A673 (cell line): ENCODE results near the gene TSHZ2. TPM values are rescaled to one million over a fixed set of nuclear protein-coding genes. Genes with fewer than 3 reads are reported as not detected.

Experiments used
- BruUV-seq: library from RNA; stranded (reverse); fragments of 400-500 nt; replicated peaks from 2 replicates; lab custom pipeline; 2021; lab: Mats Ljungman, UMichigan
- CTCF ChIA-PET: fragments of 300-600 bp; sonication (Branson Sonifier 250); formaldehyde crosslinking; loops from one replicate; lab custom pipeline; 2022; ENCODE audit warnings: antibody characterized with exemption; lab: Charles Lee
- POLR2A ChIA-PET: fragments of 300-600 bp; sonication (Branson Sonifier 250); formaldehyde crosslinking; loops from one replicate; lab custom pipeline; 2022; ENCODE audit warnings: antibody characterized with exemption; ENCODE audit not compliant: low non-redundant PET; lab: Charles Lee
- DNase-seq: peaks from one replicate; pipeline ENCODE4 v3.0.0-alpha.2; 2015; ENCODE audit warnings: low spot score
- H3K27ac ChIP-seq: fragments of 200-600 bp; sonication (generic); 2 replicates; pipeline ENCODE4 v1.5.1; 2016; ENCODE audit warnings: mixed run types, low read depth, mild to moderate bottlenecking, mixed read lengths, antibody characterized with exemption, low read length; ENCODE audit not compliant: poor library complexity, severe bottlenecking
- H3K27me3 ChIP-seq: fragments of 200-600 bp; sonication (generic); replicated peaks from 2 replicates; pipeline ENCODE4 v1.6.1; 2017; ENCODE audit warnings: mixed run types, low read depth, mild to moderate bottlenecking, mixed read lengths, antibody characterized with exemption, low read length; ENCODE audit not compliant: insufficient read depth, poor library complexity
- H3K36me3 ChIP-seq: fragments of 200-600 bp; sonication (generic); 2 replicates; pipeline ENCODE4 v1.6.1; 2016; ENCODE audit warnings: mixed run types, mild to moderate bottlenecking, mixed read lengths, antibody characterized with exemption, low read length; ENCODE audit not compliant: insufficient read depth, poor library complexity, severe bottlenecking
- H3K4me1 ChIP-seq: fragments of 200-600 bp; sonication (generic); 2 replicates; pipeline ENCODE4 v1.6.1; 2017; ENCODE audit warnings: mixed run types, mild to moderate bottlenecking, mixed read lengths, antibody characterized with exemption, low read length; ENCODE audit not compliant: insufficient read depth, poor library complexity, severe bottlenecking
- H3K4me3 ChIP-seq: fragments of 200-600 bp; sonication (generic); 2 replicates; pipeline ENCODE4 v1.5.1; 2016; ENCODE audit warnings: low read depth, mixed run types, mild to moderate bottlenecking, mixed read lengths, low read length; ENCODE audit not compliant: poor library complexity, severe bottlenecking
- H3K9me3 ChIP-seq: fragments of 200-600 bp; sonication (generic); 2 replicates; pipeline ENCODE4 v1.6.1; 2016; ENCODE audit warnings: mixed run types, low read depth, mild to moderate bottlenecking, mixed read lengths, antibody characterized with exemption, low read length; ENCODE audit not compliant: poor library complexity, severe bottlenecking
- EZH2 ChIP-seq: fragments of 200-600 bp; sonication (generic); IDR thresholded peaks from 2 replicates; pipeline ENCODE4 v1.6.1; 2017; ENCODE audit warnings: borderline replicate concordance, low read depth, mild to moderate bottlenecking, mixed read lengths, antibody characterized with exemption, low read length; ENCODE audit not compliant: poor library complexity, severe bottlenecking
- intact Hi-C: fragments of 100-400 bp; cut with micrococcal nuclease; formaldehyde crosslinking; loops from one replicate; pipeline ENCODE4 v1.10.0; 2022; ENCODE audit not compliant: unreplicated experiment
- total RNA-seq: library from RNA; stranded (reverse); gene quantifications from 2 replicates; pipeline ENCODE4 v1.2.3, GENCODE V29; 2021
- TF ChIP-seq, protein P1 (sequence below): fragments of 300-800, 200-600 bp; sonication (generic); conservative IDR thresholded peaks from 2 replicates; pipeline ENCODE4 v1.5.1; 2017; ENCODE audit warnings: low read depth, mild to moderate bottlenecking, antibody characterized with exemption, low read length, moderate library complexity, mixed read lengths

The TSHZ2 gene
- total RNA-seq, 1 experiment from 2014 or later = 4.1 TPM

DNA sequence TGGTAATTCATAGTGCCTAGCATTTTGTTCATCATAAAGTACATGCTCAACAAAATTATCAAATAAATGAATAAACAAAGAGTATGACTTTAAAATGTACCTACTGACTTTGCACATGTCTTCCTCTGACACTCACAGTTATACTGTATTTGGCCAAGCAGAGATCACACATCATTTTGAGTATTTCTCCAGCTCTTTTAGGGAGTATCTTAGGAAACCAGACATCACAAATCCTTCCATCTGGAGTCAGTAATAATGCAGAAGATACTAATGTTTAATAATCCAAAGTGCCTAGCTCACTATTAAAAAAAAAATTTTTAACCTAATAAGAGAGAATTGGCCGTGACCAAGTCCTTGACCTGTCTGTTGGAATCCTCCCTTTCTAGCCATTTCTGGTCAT, 466.9 kb downstream of the TSHZ2 start:
- no peak for DNase-seq
- no peak overlapping the region for H3K27ac ChIP-seq
- H3K27me3 ChIP-seq = no peaks in the 10 kb centered on the region
- CTCF ChIA-PET = no interaction called here
- H3K36me3 ChIP-seq = no peaks in the 10 kb centered on the region
- TF ChIP-seq, protein P1, sequence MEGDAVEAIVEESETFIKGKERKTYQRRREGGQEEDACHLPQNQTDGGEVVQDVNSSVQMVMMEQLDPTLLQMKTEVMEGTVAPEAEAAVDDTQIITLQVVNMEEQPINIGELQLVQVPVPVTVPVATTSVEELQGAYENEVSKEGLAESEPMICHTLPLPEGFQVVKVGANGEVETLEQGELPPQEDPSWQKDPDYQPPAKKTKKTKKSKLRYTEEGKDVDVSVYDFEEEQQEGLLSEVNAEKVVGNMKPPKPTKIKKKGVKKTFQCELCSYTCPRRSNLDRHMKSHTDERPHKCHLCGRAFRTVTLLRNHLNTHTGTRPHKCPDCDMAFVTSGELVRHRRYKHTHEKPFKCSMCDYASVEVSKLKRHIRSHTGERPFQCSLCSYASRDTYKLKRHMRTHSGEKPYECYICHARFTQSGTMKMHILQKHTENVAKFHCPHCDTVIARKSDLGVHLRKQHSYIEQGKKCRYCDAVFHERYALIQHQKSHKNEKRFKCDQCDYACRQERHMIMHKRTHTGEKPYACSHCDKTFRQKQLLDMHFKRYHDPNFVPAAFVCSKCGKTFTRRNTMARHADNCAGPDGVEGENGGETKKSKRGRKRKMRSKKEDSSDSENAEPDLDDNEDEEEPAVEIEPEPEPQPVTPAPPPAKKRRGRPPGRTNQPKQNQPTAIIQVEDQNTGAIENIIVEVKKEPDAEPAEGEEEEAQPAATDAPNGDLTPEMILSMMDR = no peak
- TF ChIP-seq EZH2 = no peak
- H3K9me3 ChIP-seq = no peaks in the 10 kb centered on the region
- POLR2A ChIA-PET = interaction anchor here (0.6 kb wide), 1 partner anchor 60 kb away, joined by 3 read pairs; no protein-coding TSS in a partner anchor
- intact Hi-C loops = no loop called here
- no peaks in the 10 kb centered on the region for H3K4me1 ChIP-seq
- no TSS peak for BruUV-seq
- H3K4me3 ChIP-seq = no peak overlapping the region

DNA sequence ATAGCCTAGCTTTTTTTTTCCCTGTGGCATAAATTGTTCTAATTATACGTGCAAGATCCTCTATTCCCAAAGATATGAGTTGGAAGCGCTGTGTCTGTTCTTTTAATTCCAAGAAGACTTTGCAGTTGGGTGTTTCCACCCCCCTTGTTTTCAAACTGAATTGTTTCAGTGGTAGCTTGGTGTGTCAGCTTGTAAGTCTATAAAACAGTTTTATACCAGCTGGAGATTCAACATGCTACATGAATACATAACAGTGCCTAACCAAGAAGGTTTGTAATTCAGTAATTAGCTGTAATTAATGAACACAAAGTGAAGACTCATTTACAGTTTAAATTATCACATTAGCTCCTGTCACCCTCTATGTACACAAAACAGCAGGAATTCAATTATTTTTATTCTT, 467.5 kb downstream of the TSHZ2 start:
- intact Hi-C loops = no loop called here
- H3K4me3 ChIP-seq = no peak overlapping the region
- TF ChIP-seq, protein P1 = no peak
- TF ChIP-seq EZH2 = no peak
- CTCF ChIA-PET = no interaction called here
- H3K27ac ChIP-seq = no peak overlapping the region
- H3K36me3 ChIP-seq = no peaks in the 10 kb centered on the region
- BruUV-seq = no TSS peak
- H3K9me3 ChIP-seq = no peaks in the 10 kb centered on the region
- no peaks in the 10 kb centered on the region for H3K4me1 ChIP-seq
- no peak for DNase-seq
- H3K27me3 ChIP-seq = no peaks in the 10 kb centered on the region
- POLR2A ChIA-PET = no interaction called here

- no peaks in the 10 kb centered on the region for H3K27me3 ChIP-seq
- TF ChIP-seq, protein P1 = no peak
- TF ChIP-seq EZH2 = no peak
- H3K4me1 ChIP-seq = no peaks in the 10 kb centered on the region
- no peak for DNase-seq
- H3K27ac ChIP-seq = no peak overlapping the region
- H3K9me3 ChIP-seq = peaks cover 13% of the 10 kb centered on the region
- ChIA-PET CTCF (no interaction called here), POLR2A (no interaction called here)
- intact Hi-C loops = no loop called here
- BruUV-seq = no TSS peak
- H3K4me3 ChIP-seq = no peak overlapping the region
- H3K36me3 ChIP-seq = no peaks in the 10 kb centered on the region
Observed at GRCh38 chr20:53444401-53445149, 472.4 kb downstream of the TSHZ2 start.
